HepG2 (cell line): ENCODE results near the gene OR5A2.

Experiments used
- ARID2 ChIP-seq: sonication (generic); formaldehyde crosslinking; IDR thresholded peaks from 2 replicates; pipeline ENCODE4 v1.8.1; 2022; ENCODE audit warnings: mild to moderate bottlenecking, missing genetic modification reagents, borderline replicate concordance
- BRF2 ChIP-seq: sonication (generic); formaldehyde crosslinking; IDR thresholded peaks from 2 replicates; pipeline ENCODE4 v1.8.1; 2022; ENCODE audit warnings: mild to moderate bottlenecking, missing genetic modification reagents
- HMGXB4 ChIP-seq, 2 experiments: sonication (generic) in 1 of 2; formaldehyde crosslinking in 1 of 2; IDR thresholded peaks; 2 replicates each; pipeline versions ENCODE4 v1.4.0 to v1.6.1; 2018 to 2020; ENCODE audit warnings: missing genetic modification reagents in 2 of 2, borderline replicate concordance in 1 of 2, low read depth in 1 of 2, mild to moderate bottlenecking in 1 of 2, missing biosample characterization in 1 of 2
- KLF15 ChIP-seq: sonication (generic); formaldehyde crosslinking; IDR thresholded peaks from 2 replicates; pipeline ENCODE4 v1.8.1; 2023; ENCODE audit warnings: borderline replicate concordance, mild to moderate bottlenecking, inconsistent platforms, missing genetic modification reagents, mixed read lengths
- NFYB ChIP-seq: sonication (generic); formaldehyde crosslinking; IDR thresholded peaks from 2 replicates; pipeline ENCODE4 v1.4.0; 2020; ENCODE audit warnings: missing genetic modification reagents
- POLR2A ChIP-seq, 2 experiments: IDR thresholded peaks; 2 replicates each; pipeline ENCODE4 v1.6.1; 2011; ENCODE audit warnings: low read depth in 2 of 2, low read length in 2 of 2, mild to moderate bottlenecking in 1 of 2, moderate library complexity in 1 of 2; ENCODE audit not compliant: insufficient read depth in 1 of 2
- POLR2AphosphoS5 ChIP-seq: IDR thresholded peaks from 2 replicates; pipeline ENCODE4 v1.6.1; 2012; ENCODE audit warnings: low read depth, low read length
- SNAPC2 ChIP-seq: sonication (generic); formaldehyde crosslinking; IDR thresholded peaks from 2 replicates; pipeline ENCODE4 v1.8.1; 2022; ENCODE audit warnings: mild to moderate bottlenecking, missing genetic modification reagents
- TAF1 ChIP-seq: sonication (generic); formaldehyde crosslinking; IDR thresholded peaks from 2 replicates; pipeline ENCODE4 v1.4.0; 2020; ENCODE audit warnings: missing genetic modification reagents
- WIZ ChIP-seq: sonication (generic); formaldehyde crosslinking; IDR thresholded peaks from 2 replicates; pipeline ENCODE4 v1.5.1; 2020; ENCODE audit warnings: mild to moderate bottlenecking, missing genetic modification reagents
- ZSCAN12 ChIP-seq: sonication (generic); formaldehyde crosslinking; IDR thresholded peaks from 2 replicates; pipeline ENCODE4 v1.9.0; 2021; ENCODE audit warnings: mild to moderate bottlenecking, missing genetic modification reagents
- TF ChIP-seq, protein P1 (sequence below): sonication (generic); formaldehyde crosslinking; IDR thresholded peaks from 2 replicates; pipeline ENCODE4 v1.4.0; 2020; ENCODE audit warnings: mild to moderate bottlenecking, missing genetic modification reagents

DNA sequence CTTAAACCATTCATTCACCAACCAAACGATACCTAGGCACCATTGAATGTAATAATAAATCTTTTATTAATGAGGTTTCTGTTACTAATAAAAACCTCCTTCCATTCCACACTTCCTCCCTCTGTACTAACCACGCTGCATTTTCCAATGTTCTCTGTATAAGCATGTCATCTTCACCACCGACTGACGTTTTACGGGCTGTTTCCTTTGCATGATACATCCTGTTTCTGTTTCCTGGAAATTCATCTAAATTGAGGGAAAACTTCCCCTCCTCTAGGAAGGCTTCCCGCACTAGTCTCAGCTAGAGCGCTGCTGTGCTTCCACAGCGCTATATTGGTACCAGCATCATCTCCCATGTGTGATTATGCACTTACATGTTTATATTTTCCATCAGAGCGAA, 49.0 kb upstream of the OR5A2 start:
- TF ChIP-seq, protein P1, sequence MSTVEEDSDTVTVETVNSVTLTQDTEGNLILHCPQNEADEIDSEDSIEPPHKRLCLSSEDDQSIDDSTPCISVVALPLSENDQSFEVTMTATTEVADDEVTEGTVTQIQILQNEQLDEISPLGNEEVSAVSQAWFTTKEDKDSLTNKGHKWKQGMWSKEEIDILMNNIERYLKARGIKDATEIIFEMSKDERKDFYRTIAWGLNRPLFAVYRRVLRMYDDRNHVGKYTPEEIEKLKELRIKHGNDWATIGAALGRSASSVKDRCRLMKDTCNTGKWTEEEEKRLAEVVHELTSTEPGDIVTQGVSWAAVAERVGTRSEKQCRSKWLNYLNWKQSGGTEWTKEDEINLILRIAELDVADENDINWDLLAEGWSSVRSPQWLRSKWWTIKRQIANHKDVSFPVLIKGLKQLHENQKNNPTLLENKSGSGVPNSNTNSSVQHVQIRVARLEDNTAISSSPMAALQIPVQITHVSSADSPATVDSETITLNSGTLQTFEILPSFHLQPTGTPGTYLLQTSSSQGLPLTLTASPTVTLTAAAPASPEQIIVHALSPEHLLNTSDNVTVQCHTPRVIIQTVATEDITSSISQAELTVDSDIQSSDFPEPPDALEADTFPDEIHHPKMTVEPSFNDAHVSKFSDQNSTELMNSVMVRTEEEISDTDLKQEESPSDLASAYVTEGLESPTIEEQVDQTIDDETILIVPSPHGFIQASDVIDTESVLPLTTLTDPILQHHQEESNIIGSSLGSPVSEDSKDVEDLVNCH (CRISPR knock-in tag): no peak
- TF ChIP-seq BRF2 (CRISPR knock-in tag) (no peak), POLR2AphosphoS5 (no peak), POLR2A (IDR thresholded peaks at IDR 0.05; ENCODE audit: insufficient read depth in 1 of 2, low read depth in 2 of 2, low read length in 2 of 2) (no peak), NFYB (CRISPR knock-in tag) (no peak), ARID2 (CRISPR knock-in tag) (no peak), TAF1 (CRISPR knock-in tag) (no peak), HMGXB4 (CRISPR knock-in tag; IDR thresholded peaks at IDR 0.05; ENCODE audit: borderline replicate concordance in 1 of 2, low read depth in 1 of 2) (no peak), ZSCAN12 (CRISPR knock-in tag) (no peak), KLF15 (no peak), SNAPC2 (CRISPR knock-in tag) (no peak), WIZ (no peak)
